IMR-90 (cell line): ENCODE results near the gene MYH6. TPM values are rescaled to one million over a fixed set of nuclear protein-coding genes. Genes with fewer than 3 reads are reported as not detected.

ENCODE experiments used
- ATAC-seq: fragments of 200-7000 bp; cut with Tn5 transposase; 2 replicates; pipeline ENCODE4 v1.9.1; 2020; ENCODE audit warnings: low read depth, mild to moderate bottlenecking, moderate library complexity
- BruUV-seq: library from RNA; stranded (reverse); fragments of 400-500 nt; replicated peaks from 2 replicates; lab custom pipeline; 2021; lab: Mats Ljungman, UMichigan
- CTCF ChIA-PET: fragments of 300-600 bp; formaldehyde crosslinking; extraction: SDS; loops from one replicate; lab custom pipeline; 2021; ENCODE audit warnings: antibody characterized with exemption; lab: Yijun Ruan, JAX
- POLR2A ChIA-PET: fragments of 300-600 bp; sonication (Branson Sonifier 250); formaldehyde crosslinking; loops from one replicate; lab custom pipeline; 2022; ENCODE audit warnings: antibody characterized with exemption; ENCODE audit not compliant: unreplicated experiment; lab: Charles Lee
- DNase-seq: peaks from one replicate; pipeline ENCODE4 v3.0.0; 2013
- H2AFZ ChIP-seq: replicated peaks from 2 replicates; pipeline ENCODE3; 2013; ENCODE audit warnings: low read length, mild to moderate bottlenecking; ENCODE audit not compliant: poor library complexity
- H2AK5ac ChIP-seq: 2 replicates; pipeline ENCODE4 v1.6.1; 2013; ENCODE audit warnings: low read depth, low read length, inconsistent platforms
- H2AK9ac ChIP-seq: replicated peaks from 2 replicates; pipeline ENCODE3; 2013; ENCODE audit warnings: mild to moderate bottlenecking, low read depth, low read length, moderate library complexity; ENCODE audit not compliant: poor library complexity
- H2BK120ac ChIP-seq: 2 replicates; pipeline ENCODE4 v1.6.1; 2013; ENCODE audit warnings: low read depth, low read length, inconsistent platforms
- H2BK15ac ChIP-seq: 3 replicates; pipeline ENCODE4 v1.6.1; 2013; ENCODE audit warnings: low read depth, low read length, inconsistent platforms
- H2BK20ac ChIP-seq: 2 replicates; pipeline ENCODE4 v1.6.1; 2013; ENCODE audit warnings: low read depth, mild to moderate bottlenecking, inconsistent platforms, low read length, moderate library complexity
- H2BK5ac ChIP-seq: 2 replicates; pipeline ENCODE4 v1.6.1; 2013; ENCODE audit warnings: mild to moderate bottlenecking, low read depth, low read length, inconsistent platforms; ENCODE audit not compliant: poor library complexity, severe bottlenecking
- H3K14ac ChIP-seq: replicated peaks from 2 replicates; pipeline ENCODE4 v1.6.1; 2013; ENCODE audit warnings: low read depth, low read length, inconsistent platforms
- H3K18ac ChIP-seq: 2 replicates; pipeline ENCODE4 v1.6.1; 2013; ENCODE audit warnings: low read depth, low read length, control low read depth
- H3K23ac ChIP-seq: 2 replicates; pipeline ENCODE4 v1.6.1; 2013; ENCODE audit warnings: low read depth, low read length, inconsistent platforms
- H3K27ac ChIP-seq: 2 replicates; pipeline ENCODE4 v1.5.1; 2013; ENCODE audit warnings: mild to moderate bottlenecking, control low read depth, low read length; ENCODE audit not compliant: insufficient read depth
- H3K27me3 ChIP-seq: 2 replicates; pipeline ENCODE4 v1.6.1; 2013; ENCODE audit warnings: low read length; ENCODE audit not compliant: control insufficient read depth, insufficient read depth
- H3K36me3 ChIP-seq: 2 replicates; pipeline ENCODE4 v1.6.1; 2013; ENCODE audit warnings: low read length, mixed read lengths; ENCODE audit not compliant: control insufficient read depth, insufficient read depth
- H3K4ac ChIP-seq: 2 replicates; pipeline ENCODE4 v1.6.1; 2013; ENCODE audit warnings: low read depth, low read length, inconsistent platforms
- H3K4me1 ChIP-seq: 2 replicates; pipeline ENCODE4 v1.6.1; 2013; ENCODE audit warnings: low read length, mixed read lengths; ENCODE audit not compliant: control insufficient read depth, insufficient read depth
- H3K4me2 ChIP-seq: 2 replicates; pipeline ENCODE4 v1.6.1; 2013; ENCODE audit warnings: low read depth, mild to moderate bottlenecking, control low read depth, low read length, moderate library complexity
- H3K4me3 ChIP-seq: 2 replicates; pipeline ENCODE4 v1.5.1; 2013; ENCODE audit warnings: low read depth, mild to moderate bottlenecking, control low read depth, low read length, moderate library complexity; ENCODE audit not compliant: insufficient read depth
- H3K56ac ChIP-seq: 2 replicates; pipeline ENCODE4 v1.6.1; 2013; ENCODE audit warnings: low read length, inconsistent platforms; ENCODE audit not compliant: insufficient read depth; ENCODE audit errors: extremely low read depth
- H3K79me1 ChIP-seq, 2 experiments: 2 replicates each; pipeline ENCODE4 v1.6.1; 2013; ENCODE audit warnings: low read length in 2 of 2, inconsistent platforms in 1 of 2, low read depth in 1 of 2
- H3K9ac ChIP-seq: 2 replicates; pipeline ENCODE4 v1.6.1; 2013; ENCODE audit warnings: low read depth, low read length, control low read depth
- H3K9me1 ChIP-seq: 2 replicates; pipeline ENCODE4 v1.6.1; 2013; ENCODE audit warnings: low read length, inconsistent platforms; ENCODE audit not compliant: insufficient read depth
- H3K9me3 ChIP-seq: 2 replicates; pipeline ENCODE4 v1.6.1; 2013; ENCODE audit warnings: low read length; ENCODE audit not compliant: control insufficient read depth, insufficient read depth
- H4K20me1 ChIP-seq: 2 replicates; pipeline ENCODE4 v1.6.1; 2013; ENCODE audit warnings: low read length, inconsistent platforms; ENCODE audit not compliant: insufficient read depth
- H4K5ac ChIP-seq: 2 replicates; pipeline ENCODE4 v1.6.1; 2013; ENCODE audit warnings: mild to moderate bottlenecking, low read depth, low read length, control low read depth
- H4K8ac ChIP-seq, 2 experiments: 2 replicates each; pipeline ENCODE4 v1.6.1; 2013; ENCODE audit warnings: low read depth in 2 of 2, low read length in 2 of 2, control low read depth in 1 of 2, inconsistent platforms in 1 of 2
- H4K91ac ChIP-seq: 2 replicates; pipeline ENCODE4 v1.6.1; 2013; ENCODE audit warnings: low read depth, low read length, inconsistent platforms; ENCODE audit not compliant: insufficient read depth
- BHLHE40 ChIP-seq: fragments of 150-350 bp; IDR thresholded peaks from 2 replicates; pipeline ENCODE4 v1.6.1; 2016; ENCODE audit warnings: mild to moderate bottlenecking, low read depth, low read length
- CEBPB ChIP-seq: IDR thresholded peaks from 2 replicates; pipeline ENCODE4 v1.6.1; 2012; ENCODE audit warnings: low read depth, low read length, improper control_type of control experiment
- CHD1 ChIP-seq: IDR thresholded peaks from 2 replicates; pipeline ENCODE4 v1.6.1; 2012; ENCODE audit warnings: low read depth, low read length, improper control_type of control experiment
- MAFK ChIP-seq: IDR thresholded peaks from 2 replicates; pipeline ENCODE4 v1.6.1; 2012; ENCODE audit warnings: low read depth, low read length, improper control_type of control experiment
- MAZ ChIP-seq: IDR thresholded peaks from 2 replicates; pipeline ENCODE4 v1.6.1; 2012; ENCODE audit warnings: low read depth, mild to moderate bottlenecking, low read length, improper control_type of control experiment, moderate library complexity, borderline replicate concordance
- MXI1 ChIP-seq: IDR thresholded peaks from 2 replicates; pipeline ENCODE4 v1.6.1; 2012; ENCODE audit warnings: low read depth, mild to moderate bottlenecking, low read length, moderate library complexity, borderline replicate concordance
- NFE2L2 ChIP-seq: fragments of 150-350 bp; IDR thresholded peaks from 2 replicates; pipeline ENCODE4 v1.6.1; 2016; ENCODE audit warnings: low read depth, mild to moderate bottlenecking, low read length
- RCOR1 ChIP-seq: IDR thresholded peaks from 2 replicates; pipeline ENCODE4 v1.6.1; 2012; ENCODE audit warnings: mild to moderate bottlenecking, low read length, improper control_type of control experiment; ENCODE audit not compliant: insufficient replicate concordance
- SMC3 ChIP-seq: fragments of 150-350 bp; IDR thresholded peaks from 2 replicates; pipeline ENCODE4 v1.6.1; 2016; ENCODE audit warnings: low read depth, mild to moderate bottlenecking, antibody characterized with exemption, low read length, moderate library complexity
- WGBS, 2 experiments: methylation state at CpG; one replicate each; pipeline versions ENCODE4 v1.1.5 to v1.1.7; 2013; ENCODE audit warnings: missing lambda C conversion rate in 2 of 2; ENCODE audit not compliant: insufficient read length in 1 of 2; ENCODE audit errors: extremely low coverage in 2 of 2; 5-methylcytosine and 5-hydroxymethylcytosine counted together
- dilution Hi-C: fragments of 300-500 bp; cut with HindIII; formaldehyde crosslinking; loops from one replicate; pipeline ENCODE4 v1.14.3; 2018; ENCODE audit warnings: low sequenced_read_pairs; ENCODE audit not compliant: unreplicated experiment
- in situ Hi-C: fragments of 300-500 bp; cut with MboI; formaldehyde crosslinking; loops from 3 replicates; pipeline ENCODE4 v1.14.3; 2019; ENCODE audit warnings: low sequenced_read_pairs, inconsistent platforms, mixed read lengths
- intact Hi-C: fragments of 100-400 bp; cut with micrococcal nuclease; formaldehyde crosslinking; loops from 2 replicates; pipeline ENCODE4 v1.10.0; 2022
- polyA plus RNA-seq, 3 experiments: library from polyadenylated mRNA; depleted of rRNA; stranded (reverse); fragments of >200 nt; gene quantifications; 2 replicates each; pipeline ENCODE4 v1.2.3, GENCODE V29; 2012; ENCODE audit warnings: low replicate concordance in 1 of 3
- total RNA-seq: library from RNA; depleted of rRNA; stranded (reverse); fragments of >200 nt; gene quantifications from 2 replicates; pipeline ENCODE4 v1.2.3, GENCODE V29; 2012
- TF ChIP-seq, protein P1 (sequence below): conservative IDR thresholded peaks from 2 replicates; pipeline ENCODE4 v1.5.1; 2012; ENCODE audit warnings: mild to moderate bottlenecking, low read depth, low read length, improper control_type of control experiment
- TF ChIP-seq, protein P2 (sequence below): fragments of 150-350 bp; IDR thresholded peaks from 2 replicates; pipeline ENCODE4 v1.6.1; 2016; ENCODE audit warnings: low read depth, mild to moderate bottlenecking, low read length, moderate library complexity, borderline replicate concordance

Gene MYH6
- total and polyA plus RNA-seq, 2 of the 4 experiments (the other 2 are of a cell fraction) = not detected

DNA sequence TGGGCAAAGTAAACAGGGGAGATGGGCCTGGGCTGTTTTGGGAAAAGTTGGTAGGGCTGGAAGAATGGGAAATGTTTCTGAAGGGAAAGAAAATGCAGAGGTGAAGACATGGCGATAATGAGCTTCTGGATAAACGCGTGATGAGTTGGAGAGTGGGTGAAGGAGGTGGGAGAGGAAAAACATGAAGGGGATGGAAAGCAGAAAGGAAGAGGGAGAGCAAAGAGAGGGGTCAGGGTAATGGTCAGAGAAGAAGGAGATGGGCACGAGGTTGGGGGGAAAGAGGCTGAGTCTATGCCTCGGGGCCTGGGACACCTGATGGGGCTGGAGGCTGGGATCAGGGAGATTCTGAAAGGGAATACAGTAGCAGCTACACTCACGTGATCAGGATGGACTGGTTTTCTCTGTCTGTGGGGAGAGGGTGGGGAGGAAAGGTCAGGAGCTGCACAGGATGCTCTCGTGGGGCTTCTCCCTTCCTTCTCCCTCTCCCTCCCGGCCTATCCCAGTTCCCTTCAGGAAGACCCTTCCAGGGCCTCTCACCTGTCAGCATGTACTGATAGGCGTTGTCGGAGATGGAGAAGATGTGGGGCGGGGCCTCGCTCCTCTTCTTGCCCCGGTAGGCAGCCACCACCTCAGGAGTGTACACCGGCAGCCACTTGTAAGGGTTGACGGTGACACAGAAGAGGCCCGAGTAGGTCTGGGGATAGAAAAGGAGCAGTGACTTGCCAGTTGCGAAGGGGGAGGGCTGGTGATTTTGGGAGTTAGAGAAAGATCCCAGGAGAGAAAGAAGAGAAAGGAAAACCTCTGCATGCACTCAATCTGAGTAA is 24.2 kb upstream of the MYH6 start (continued):
- TF ChIP-seq MAFK = no peak

DNA sequence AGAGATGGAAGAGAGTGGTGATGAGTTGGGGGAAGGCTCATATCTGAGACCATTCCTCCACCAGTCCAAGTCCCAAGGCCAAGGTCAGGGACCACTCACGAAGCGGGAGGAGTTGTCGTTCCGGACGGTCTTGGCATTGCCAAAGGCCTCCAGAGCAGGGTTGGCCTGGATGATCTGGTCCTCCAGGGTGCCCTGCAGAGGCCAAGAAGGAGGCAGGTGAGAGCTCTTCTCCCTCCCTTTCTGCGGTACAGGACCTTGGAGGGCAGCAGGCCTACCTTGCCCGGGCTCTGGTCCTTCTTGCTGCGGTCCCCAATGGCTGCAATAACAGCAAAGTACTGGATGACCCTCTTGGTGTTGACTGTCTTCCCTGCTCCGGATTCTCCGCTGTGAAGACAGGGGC is 23.4 kb upstream of the MYH6 start:
- H3K27me3 ChIP-seq = peaks cover 10% of the 10 kb centered on the region; the same call in 1 of the 2 replicates
- POLR2A ChIA-PET = no interaction called here
- H3K27ac ChIP-seq = no peak overlapping the region
- ATAC-seq (no peak), DNase-seq (no peak)
- H2AK9ac ChIP-seq = no peak overlapping the region
- H2BK120ac ChIP-seq = no peak overlapping the region
- no peak overlapping the region for H4K8ac ChIP-seq
- dilution Hi-C loops (no loop called here), intact Hi-C loops (no loop called here), in situ Hi-C loops (no loop called here)
- no peak overlapping the region for H3K4me3 ChIP-seq
- H3K79me1 ChIP-seq = no peaks in the 10 kb centered on the region
- CTCF ChIA-PET = no interaction called here
- BruUV-seq = no TSS peak
- H3K4me1 ChIP-seq = no peaks in the 10 kb centered on the region
- H3K18ac ChIP-seq = no peak overlapping the region
- 58% methylated on average over 3 of the region's 10 CpGs; no CpG with 5 or more reads in 1 of the 2 experiments for WGBS, 2 experiments
- no peak overlapping the region for H3K9ac ChIP-seq
- H2AK5ac ChIP-seq = no peak overlapping the region
- no peaks in the 10 kb centered on the region for H3K36me3 ChIP-seq
- no peak overlapping the region for H2BK15ac ChIP-seq
- no peak overlapping the region for H3K4me2 ChIP-seq
- no peak overlapping the region for H2BK20ac ChIP-seq
- no peaks in the 10 kb centered on the region for H3K9me3 ChIP-seq
- H2AFZ ChIP-seq = no peak overlapping the region
- H4K91ac ChIP-seq = no peak overlapping the region
- no peaks in the 10 kb centered on the region for H4K20me1 ChIP-seq
- no peak for TF ChIP-seq MAFK
- no peak for TF ChIP-seq CEBPB
- TF ChIP-seq MAZ = no peak
- TF ChIP-seq, protein P1, sequence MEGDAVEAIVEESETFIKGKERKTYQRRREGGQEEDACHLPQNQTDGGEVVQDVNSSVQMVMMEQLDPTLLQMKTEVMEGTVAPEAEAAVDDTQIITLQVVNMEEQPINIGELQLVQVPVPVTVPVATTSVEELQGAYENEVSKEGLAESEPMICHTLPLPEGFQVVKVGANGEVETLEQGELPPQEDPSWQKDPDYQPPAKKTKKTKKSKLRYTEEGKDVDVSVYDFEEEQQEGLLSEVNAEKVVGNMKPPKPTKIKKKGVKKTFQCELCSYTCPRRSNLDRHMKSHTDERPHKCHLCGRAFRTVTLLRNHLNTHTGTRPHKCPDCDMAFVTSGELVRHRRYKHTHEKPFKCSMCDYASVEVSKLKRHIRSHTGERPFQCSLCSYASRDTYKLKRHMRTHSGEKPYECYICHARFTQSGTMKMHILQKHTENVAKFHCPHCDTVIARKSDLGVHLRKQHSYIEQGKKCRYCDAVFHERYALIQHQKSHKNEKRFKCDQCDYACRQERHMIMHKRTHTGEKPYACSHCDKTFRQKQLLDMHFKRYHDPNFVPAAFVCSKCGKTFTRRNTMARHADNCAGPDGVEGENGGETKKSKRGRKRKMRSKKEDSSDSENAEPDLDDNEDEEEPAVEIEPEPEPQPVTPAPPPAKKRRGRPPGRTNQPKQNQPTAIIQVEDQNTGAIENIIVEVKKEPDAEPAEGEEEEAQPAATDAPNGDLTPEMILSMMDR = no peak
- TF ChIP-seq NFE2L2 = no peak
- TF ChIP-seq, protein P2, sequence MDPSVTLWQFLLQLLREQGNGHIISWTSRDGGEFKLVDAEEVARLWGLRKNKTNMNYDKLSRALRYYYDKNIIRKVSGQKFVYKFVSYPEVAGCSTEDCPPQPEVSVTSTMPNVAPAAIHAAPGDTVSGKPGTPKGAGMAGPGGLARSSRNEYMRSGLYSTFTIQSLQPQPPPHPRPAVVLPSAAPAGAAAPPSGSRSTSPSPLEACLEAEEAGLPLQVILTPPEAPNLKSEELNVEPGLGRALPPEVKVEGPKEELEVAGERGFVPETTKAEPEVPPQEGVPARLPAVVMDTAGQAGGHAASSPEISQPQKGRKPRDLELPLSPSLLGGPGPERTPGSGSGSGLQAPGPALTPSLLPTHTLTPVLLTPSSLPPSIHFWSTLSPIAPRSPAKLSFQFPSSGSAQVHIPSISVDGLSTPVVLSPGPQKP = no peak
- no peak for TF ChIP-seq BHLHE40
- TF ChIP-seq RCOR1 = no peak
- no peak for TF ChIP-seq MXI1
- no peak for TF ChIP-seq SMC3
- no peak for TF ChIP-seq CHD1
- H3K14ac ChIP-seq = no peak overlapping the region
- H3K56ac ChIP-seq = no peak overlapping the region
- no peak overlapping the region for H3K4ac ChIP-seq
- no peak overlapping the region for H4K5ac ChIP-seq
- no peak overlapping the region for H3K23ac ChIP-seq
- no peak overlapping the region for H2BK5ac ChIP-seq
- H3K9me1 ChIP-seq = no peaks in the 10 kb centered on the region
